Measurements from ENCODE around the gene TRIM56.
"Not testable (repeated sequence)": the region's sequence is repeated elsewhere in the genome, so short reads cannot be mapped to it uniquely, and the experiment has no call there.

Gene TRIM56

DNA sequence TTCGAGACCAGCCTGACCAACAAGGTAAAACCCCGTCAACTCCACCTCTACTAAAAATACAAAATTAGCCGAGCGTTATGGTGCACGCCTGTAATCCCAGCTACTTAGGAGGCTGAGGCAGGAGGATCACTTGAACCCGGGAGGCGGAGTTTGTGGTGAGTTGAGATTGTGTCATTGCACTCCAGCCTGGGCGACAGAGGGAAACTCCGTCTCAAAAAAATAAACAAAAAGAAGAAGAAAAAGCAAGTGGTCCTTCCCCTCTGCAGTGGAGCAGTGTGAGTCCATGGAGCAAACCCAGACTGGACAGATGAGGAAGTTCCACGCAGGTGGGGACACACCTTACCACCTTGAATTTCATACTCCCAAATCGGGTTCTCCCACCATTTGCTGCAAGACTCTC is 28.6 kb downstream of the TRIM56 start:
- no peak for DNase-seq

DNA sequence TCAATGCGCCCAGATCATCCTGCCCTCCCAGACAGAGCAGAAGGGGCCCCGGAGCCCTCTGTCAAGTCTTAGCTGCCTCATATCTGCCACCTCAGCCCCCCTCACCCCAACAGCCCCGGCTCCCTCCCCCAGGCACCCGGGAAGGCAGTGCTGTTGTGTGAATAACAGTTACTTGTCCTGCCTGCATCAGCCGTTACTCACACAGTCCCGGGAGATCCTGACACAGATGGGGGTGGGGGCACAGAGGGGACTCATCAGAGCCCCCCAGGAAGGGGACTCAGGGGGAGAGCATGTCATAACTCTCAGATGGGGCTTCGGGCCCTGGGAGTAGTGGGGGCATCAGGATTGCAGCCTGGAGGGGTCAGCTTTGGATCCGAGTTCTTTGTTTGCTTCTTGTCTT is 29.2 kb downstream of the TRIM56 start:
- DNase-seq = no peak

DNA sequence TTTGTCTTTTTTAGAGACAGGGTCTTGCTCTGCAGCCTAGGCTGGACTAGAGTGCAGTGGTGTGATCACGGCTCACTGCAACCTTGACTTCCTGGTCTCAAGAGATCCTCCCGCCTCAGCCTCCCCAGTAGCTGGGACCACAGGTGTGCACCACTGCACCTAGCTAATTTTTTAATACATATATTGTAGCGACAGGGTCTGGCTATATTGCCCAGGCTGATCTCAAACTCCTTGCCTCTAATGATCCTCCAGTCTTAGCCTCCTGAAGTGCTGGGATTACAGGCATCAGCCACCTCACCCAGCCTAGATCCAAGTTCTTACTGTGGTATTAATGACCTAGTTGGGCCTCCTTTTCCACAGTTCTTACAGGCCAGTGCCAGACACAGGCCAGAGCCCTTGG is 29.9 kb downstream of the TRIM56 start:
- DNase-seq = no peak

DNA sequence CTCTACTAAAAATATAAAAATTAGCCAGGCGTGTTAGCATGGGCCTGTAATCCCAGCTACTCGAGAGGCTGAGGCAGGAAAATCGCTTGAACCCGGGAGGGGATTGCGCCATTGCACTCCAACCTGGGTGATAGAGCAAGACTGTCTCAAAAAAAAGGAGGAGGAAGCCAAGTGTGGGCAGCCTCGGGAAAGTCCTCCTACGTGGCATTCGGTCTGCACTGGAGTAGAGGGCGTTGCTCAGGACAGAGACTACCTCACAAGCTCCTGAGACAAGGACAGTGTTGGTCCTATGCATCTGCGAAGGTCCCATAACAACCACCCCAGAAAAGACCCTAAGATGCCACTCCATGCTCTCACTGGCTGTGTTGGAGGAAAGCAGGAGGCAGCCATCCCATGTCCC is 31.6 kb downstream of the TRIM56 start:
- no peak for DNase-seq

DNA sequence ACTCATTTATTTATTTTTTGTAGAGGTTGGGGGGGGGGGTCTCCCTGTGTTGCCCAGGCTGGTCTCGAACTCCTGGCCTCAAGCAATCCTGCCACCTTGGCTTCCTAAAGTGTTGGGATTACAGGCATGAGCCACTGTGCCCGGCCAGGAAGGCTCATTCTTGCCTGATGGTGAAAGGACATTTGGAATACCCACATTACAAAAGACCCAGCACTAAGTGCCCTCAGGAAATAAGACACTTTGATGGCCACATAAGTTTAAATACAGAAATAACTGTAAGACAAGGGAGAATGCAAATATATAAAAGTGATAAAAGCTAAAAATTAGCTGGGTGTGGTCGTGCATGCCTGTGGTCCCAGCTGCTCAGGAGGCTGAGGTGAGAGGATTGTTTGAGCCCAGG is 33.6 kb downstream of the TRIM56 start:
- DNase-seq = no peak

DNA sequence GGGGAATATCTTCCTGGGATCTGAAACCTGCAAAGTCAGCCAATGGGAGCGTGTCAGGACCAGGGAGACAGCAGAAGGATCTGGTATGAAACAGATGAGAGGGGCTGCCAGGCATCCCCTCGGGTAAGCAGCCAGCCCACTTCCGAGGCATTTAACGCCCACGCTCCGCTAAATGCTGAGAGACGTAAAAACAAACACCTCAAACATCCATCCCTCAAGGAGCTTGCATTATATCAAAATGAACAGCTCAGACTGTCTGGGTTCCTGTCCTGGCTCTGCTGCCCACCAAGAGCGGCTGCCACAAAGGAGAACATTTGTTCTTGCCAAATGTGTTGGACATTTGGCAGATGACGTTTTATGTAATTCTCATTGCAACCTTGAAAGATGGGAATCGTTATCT is 34.6 kb downstream of the TRIM56 start:
- no peak for DNase-seq

DNA sequence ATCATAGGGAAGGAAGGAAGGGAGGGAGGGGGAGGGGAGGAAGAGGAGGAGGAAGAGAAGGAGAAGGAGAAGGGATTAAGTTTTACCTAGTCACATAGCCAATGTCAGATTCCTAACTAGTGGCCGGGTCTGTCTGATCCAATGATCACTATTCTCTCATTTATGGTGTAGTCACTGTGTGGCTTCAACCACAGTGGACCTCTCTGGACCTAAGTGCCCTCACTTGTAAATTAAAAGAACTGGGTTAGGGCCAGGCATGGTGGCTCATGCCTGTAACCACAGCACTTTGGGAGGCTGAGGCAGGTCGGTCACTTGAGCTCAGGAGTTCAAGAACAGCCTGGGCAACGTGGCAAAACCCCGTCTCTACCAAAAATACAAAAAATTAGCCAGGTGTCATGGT is 35.0 kb downstream of the TRIM56 start:
- DNase-seq = no peak

DNA sequence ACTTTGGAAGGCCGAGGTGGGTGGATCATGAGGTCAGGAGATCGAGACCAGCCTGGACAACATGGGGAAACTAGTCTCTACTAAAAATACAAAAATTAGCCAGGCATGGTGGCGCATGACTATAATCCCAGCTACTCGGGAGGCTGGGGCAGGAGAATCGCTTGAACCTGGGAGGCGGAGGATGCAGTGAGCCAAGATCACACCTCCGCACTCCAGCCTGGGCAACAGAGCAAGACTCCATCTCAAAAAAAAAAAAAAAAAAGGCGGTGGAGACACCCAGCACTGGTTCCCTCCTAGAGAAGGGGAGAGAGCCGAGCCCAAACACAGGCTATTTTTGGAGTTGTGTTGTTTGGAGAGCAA is 36.3 kb downstream of the TRIM56 start:
- not testable (repeated sequence) for DNase-seq

DNA sequence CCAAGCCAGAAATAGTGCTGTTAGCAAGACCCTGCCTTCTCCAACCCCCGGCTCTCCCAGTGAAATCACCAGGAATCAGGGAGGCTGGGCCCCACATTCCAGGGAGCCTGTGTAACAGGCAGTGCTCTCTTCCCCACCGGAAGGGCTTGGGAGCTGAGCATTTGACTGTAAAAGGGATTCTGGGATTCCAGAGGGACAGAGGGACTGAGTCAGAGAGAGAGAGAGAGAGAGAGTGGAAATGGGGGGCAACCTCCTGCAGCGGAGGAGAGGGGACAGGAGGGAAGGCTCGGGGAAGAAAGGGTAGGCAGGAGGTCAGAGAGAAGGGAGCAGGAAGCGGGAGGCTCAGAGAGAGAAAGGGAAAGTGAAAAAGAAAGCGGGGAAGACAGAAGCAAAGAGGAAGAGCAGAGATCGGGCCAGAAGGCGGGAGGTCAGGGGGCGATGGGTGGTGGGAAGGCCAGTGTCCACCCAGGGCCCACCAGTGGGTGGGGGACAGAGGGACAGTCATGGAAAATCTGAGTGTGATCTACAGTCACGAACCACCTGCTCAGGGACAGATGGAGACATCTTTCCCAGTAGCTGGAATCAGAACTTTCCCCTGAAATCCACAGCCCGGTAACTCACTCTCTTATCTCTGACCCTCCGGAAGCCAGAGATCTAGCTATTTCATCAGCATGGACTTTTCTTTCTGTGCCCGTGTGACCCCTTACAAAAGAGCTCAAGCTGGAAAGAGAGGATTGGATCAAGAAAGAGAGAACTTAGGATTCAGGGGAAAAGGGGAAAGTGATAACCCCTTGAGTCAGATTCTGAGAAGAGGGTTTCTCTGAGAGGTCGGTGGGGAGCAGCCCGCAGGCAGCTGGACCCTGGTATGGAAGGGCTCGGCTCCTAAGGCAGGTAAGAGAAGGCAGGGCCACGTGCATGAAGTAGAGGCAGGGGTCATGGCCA is 37.0 kb downstream of the TRIM56 start:
- DNase-seq = no peak

DNA sequence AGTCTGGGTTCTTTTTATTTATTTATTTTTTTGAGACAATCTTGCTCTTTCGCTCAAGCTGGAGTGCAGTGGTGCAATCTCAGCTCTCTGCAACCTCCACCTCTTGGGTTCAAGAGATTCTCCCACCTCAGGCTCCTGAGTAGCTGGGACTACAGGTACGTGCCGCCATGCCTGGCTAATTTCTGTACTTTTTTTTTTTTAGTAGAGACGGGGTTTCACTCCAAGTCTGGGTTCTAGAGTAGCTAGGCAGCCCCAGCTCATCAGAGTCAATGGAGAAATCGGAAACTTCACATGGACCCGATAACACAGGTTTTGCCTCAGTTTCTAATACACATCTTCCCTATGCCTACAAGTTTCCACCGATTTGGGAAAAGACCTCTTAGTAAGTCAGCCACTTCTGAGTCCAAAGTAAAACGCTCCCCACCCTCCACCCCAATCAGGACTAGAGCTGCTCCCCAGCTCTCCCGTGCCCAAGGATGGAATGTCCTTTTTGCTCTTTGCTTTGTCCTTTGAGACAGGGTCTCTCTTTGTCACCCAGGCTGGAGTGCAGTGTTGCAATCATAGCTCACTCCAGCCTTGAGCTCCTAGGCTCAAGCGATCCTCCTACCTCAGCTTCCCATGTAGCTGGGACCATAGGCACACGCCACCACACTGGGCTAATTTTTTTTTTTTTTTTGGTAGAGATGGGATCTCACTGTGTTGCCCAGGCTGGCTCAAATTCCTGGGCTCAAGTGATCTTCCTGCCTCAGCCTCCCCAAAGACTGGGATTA is 37.8 kb downstream of the TRIM56 start:
- DNase-seq = no peak

DNA sequence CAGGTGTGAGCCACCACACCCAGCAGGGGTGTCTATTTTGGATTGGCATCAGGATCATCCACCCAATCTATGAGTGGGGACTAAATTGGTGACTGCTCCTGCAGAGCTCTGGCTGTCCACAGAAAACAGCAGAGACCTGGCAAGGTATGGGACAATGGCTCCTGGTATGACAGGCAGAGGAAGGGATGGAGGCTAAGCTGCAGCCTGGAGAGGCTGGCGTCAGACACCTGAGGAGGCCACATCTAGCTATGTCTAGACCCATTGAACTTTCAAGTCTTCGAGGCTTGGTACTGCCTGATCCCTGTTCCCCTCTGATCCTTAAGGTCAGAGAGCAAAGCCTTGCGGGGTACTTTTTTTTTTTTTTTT is 38.4 kb downstream of the TRIM56 start:
- DNase-seq = no peak

DNA sequence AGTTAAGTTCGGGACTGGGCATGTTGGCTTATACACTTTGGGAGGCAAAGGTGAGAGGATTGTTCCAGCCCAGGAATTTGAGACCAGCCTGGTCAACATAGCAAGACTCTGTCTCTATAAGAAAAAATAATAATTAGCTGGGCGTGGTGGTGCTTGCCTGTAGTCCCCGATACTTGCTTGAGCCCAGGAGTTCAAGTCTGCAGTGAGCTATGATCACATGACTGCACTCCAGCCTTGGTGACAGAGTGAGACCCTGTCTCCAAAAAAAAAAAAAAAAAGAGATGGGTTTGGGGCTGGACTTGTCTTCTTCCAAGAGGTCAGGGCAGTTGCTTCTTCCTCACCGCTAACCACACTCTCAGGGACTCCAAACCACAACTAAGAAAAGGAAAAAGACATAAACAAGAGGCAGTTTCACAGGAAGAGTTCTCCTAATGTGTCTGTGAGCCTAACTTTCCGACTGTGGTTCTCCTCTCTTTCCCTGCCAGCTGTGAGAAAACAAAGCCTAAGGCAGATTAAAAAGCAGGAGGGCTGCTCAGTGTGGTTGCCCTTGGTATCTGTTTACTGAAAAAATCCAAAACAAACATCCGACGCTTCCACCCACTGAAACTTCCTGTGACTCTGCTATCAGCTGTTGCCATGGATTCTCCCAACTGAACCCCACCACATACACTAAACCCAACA is 39.2 kb downstream of the TRIM56 start:
- DNase-seq = no peak

DNA sequence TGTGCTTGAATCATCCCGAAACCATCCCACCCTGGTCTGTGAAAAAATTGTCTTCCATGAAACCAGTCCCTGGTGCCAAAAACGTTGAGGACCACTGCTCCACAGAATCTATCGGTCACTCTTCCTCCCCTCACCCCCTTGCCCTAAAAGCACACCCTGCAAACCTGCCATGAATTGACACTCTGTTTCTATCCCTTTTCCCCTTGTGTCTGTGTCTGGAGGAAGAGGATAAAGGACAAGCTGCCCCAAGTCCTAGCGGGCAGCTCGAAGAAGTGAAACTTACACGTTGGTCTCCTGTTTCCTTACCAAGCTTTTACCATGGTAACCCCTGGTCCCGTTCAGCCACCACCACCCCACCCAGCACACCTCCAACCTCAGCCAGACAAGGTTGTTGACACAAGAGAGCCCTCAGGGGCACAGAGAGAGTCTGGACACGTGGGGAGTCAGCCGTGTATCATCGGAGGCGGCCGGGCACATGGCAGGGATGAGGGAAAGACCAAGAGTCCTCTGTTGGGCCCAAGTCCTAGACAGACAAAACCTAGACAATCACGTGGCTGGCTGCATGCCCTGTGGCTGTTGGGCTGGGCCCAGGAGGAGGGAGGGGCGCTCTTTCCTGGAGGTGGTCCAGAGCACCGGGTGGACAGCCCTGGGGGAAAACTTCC is 40.8 kb downstream of the TRIM56 start:
- DNase-seq = no peak

DNA sequence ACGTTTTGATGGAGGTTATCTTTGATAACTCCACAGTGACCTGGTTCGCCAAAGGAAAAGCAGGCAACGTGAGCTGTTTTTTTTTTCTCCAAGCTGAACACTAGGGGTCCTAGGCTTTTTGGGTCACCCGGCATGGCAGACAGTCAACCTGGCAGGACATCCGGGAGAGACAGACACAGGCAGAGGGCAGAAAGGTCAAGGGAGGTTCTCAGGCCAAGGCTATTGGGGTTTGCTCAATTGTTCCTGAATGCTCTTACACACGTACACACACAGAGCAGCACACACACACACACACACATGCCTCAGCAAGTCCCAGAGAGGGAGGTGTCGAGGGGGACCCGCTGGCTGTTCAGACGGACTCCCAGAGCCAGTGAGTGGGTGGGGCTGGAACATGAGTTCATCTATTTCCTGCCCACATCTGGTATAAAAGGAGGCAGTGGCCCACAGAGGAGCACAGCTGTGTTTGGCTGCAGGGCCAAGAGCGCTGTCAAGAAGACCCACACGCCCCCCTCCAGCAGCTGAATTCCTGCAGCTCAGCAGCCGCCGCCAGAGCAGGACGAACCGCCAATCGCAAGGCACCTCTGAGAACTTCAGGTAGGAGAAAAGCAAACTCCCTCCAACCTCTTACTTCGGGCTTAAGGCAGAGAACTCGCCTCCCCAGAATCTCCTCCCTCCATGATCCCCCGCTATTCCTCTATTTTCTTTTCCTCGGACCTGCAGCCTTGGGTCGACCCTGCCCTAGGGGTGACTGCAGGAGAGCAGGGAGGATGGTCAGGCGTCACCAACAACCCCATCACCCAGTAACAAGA is 41.6 kb downstream of the TRIM56 start, which contains the start of gene SERPINE1:
Gene SERPINE1, plus strand, starts transcription at position 454 of the 809 bp plus-strand sequence. CDS start 1,290 bp downstream, outside the sequence.
- DNase-seq = no peak

DNA sequence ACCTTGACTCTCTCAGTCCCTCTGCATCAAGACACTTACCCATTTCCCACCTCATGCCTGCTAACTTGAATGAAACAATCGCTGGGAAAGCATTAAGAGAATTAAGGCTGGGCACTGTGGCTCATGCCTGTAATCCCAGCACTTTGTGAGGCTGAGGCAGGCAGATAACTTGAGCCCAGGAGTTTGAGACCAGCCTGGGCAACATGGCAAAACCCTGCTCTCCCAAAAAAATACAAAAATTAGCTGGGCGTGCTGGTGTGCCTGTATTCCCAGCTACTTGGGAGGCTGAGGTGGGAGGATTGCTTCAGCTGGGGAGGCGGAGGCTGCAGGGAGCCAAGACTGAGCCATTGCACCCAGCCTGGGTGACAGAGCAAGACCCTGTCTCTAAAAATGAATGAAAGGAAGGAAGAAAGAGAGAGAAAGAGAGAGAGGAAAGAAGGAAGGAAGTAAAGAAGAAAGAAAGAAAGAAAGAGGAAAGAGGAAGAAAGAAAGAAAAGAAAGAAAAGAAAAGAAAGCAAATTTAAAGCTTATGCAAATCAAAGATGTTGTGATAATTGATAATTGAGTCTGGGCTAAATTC is 42.3 kb downstream of the TRIM56 start:
- no peak for DNase-seq

DNA sequence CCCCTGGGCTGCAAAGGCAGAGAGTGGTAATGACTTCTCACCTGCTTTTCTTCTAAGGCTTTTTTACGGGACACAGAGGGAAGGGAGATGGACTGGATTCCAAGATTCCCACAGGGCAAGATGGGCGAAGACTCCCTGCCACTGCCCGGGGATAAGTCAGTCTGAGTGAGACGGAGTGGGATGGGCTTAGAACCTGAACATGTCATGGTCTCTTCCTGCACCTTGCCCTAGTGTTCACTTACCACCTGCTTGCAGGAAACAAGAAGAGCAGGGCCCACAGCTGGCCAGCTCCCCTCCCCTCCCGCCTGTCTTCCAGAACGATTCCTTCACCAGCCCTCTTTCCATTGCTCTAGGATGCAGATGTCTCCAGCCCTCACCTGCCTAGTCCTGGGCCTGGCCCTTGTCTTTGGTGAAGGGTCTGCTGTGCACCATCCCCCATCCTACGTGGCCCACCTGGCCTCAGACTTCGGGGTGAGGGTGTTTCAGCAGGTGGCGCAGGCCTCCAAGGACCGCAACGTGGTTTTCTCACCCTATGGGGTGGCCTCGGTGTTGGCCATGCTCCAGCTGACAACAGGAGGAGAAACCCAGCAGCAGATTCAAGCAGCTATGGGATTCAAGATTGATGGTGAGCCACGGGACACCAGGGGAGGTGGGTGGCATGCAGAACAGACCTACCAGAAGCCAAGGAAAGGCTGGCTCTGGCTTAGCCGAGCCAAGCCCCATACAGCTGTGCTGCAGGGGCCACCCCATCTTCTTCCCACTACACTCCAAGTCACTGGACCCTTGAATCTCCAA is 43.0 kb downstream of the TRIM56 start:
- DNase-seq = no peak

DNA sequence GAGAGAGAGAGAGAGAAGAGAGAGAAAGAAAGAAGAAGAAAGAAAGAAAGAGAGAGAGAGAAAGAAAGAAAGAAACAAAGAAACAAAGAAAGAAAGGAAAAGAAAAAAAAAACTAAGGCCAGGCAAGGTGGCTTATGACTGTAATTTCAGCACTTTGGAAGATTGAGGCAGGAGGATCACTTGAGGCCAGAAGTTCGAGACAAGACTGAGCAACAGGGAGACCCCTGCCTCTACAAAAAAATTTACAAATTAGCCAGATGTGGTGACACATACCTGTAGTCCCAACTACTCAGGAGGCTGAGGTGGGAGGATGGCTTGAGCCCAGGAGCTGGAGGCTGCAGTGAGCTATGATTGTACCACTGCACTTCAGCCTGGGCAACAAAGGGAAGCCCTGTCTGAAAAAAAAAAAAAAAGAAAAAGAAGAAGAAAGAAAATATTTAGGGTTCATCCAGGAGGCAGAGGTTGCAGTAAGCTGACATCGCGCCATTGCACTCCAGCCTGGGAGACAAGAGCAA is 44.4 kb downstream of the TRIM56 start:
- DNase-seq = no peak

DNA sequence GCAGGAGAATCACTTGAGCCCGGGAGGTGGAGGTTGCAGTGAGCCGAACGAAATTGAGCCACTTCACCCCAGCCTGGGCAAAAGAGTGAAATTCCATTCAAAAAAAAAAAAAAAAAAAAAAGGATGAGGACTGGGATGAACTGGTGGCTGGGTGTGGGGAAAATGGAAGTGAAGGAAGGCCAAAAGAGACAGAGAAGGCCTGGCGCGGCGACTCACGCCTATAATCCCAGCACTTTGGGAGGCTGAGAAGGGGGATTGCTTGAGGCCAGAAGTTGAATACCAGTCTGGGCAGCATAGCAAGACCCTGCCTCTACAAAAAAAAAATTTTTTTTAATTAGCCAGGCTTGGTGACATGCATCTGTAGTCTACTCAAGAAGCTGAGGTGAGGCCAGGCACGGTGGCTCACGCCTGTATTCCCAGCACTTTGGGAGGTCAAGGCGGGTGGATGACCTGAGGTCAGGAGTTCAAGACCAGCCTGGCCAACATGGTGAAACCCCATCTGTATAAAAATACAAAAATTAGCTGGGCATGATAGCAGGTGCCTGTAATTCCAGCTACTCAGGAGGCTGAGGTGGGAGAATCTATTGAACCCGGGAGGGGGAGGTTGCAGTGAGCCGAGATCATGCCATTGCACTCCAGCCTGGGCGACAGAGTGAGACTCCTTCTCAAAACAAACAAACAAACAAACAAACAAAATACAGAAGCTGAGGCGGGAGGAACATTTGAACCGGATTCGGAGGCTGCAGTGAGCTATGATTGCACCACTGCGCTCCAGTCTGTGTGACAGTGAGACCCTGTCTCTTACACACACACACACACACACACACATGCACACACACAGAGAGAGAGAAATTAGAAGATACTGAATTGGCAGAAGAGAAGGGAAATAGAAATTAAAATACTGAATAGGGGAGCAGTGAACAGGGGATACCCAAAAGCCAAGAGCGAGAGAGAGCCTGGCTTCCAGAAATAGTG is 47.6 kb downstream of the TRIM56 start:
- DNase-seq = not testable (repeated sequence)
